ENCODE measurements around the gene FOSL1.

DNA sequence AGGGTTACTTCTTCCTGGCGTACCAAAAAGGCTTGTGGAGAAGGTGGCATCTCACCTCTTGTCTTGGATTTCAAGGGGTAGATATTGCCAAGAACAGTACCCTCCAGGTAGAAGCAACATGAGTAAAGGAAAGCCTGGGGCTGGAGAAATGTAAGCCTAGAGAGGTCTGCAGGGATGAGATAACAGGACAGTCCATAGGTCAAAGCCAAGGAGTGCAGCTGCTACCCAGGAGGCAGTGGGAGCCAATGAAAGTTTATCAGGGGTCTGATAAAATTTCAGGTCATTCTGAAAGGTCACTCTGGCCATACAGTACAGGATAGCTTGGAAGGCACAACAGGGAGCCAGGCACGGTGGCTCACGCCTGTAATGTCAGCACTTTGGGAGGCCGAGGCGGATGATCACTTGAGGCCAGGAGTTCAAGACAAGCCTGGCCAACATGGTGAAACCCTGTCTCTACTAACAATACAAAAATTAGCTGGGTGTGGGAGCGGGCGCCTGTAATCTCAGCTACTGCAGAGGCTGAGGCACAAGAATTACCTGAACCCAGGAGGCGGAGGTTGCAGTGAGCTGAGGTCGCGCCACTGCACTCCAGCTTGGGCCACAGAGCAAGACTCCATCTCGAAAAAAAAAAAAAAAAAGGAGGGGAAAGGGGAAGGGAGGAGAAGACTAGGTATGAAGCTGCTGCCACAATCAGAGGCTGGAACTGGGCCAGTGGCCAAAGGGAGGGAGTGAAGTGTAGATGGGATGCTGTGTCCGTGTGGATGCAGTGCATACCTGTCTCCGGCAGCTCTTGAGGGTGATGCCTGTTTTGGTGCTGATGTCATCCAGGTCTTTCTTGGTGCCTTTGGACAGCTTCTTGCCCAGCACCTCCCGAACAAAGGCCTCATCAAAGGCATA is 13.1 kb downstream of the FOSL1 start:
- no peak for TF ChIP-seq JUND (IDR thresholded peaks at IDR 0.05)
- TF ChIP-seq, protein P1, sequence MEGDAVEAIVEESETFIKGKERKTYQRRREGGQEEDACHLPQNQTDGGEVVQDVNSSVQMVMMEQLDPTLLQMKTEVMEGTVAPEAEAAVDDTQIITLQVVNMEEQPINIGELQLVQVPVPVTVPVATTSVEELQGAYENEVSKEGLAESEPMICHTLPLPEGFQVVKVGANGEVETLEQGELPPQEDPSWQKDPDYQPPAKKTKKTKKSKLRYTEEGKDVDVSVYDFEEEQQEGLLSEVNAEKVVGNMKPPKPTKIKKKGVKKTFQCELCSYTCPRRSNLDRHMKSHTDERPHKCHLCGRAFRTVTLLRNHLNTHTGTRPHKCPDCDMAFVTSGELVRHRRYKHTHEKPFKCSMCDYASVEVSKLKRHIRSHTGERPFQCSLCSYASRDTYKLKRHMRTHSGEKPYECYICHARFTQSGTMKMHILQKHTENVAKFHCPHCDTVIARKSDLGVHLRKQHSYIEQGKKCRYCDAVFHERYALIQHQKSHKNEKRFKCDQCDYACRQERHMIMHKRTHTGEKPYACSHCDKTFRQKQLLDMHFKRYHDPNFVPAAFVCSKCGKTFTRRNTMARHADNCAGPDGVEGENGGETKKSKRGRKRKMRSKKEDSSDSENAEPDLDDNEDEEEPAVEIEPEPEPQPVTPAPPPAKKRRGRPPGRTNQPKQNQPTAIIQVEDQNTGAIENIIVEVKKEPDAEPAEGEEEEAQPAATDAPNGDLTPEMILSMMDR (IDR thresholded peaks at IDR 0.05; ENCODE audit: low read depth, low read length, missing input control) = no peak
- no peak for TF ChIP-seq HNF4A (conservative IDR thresholded peaks at IDR 0.05)

Data from liver (tissue), 3 donors.